Measurements from ENCODE around the gene RAB32. TPM values are rescaled to one million over a fixed set of nuclear protein-coding genes. Genes with fewer than 3 reads are reported as not detected.

Gene RAB32
- total RNA-seq, 1 experiment from 2014 or later, result 26.9 TPM

- TF ChIP-seq, protein P1, sequence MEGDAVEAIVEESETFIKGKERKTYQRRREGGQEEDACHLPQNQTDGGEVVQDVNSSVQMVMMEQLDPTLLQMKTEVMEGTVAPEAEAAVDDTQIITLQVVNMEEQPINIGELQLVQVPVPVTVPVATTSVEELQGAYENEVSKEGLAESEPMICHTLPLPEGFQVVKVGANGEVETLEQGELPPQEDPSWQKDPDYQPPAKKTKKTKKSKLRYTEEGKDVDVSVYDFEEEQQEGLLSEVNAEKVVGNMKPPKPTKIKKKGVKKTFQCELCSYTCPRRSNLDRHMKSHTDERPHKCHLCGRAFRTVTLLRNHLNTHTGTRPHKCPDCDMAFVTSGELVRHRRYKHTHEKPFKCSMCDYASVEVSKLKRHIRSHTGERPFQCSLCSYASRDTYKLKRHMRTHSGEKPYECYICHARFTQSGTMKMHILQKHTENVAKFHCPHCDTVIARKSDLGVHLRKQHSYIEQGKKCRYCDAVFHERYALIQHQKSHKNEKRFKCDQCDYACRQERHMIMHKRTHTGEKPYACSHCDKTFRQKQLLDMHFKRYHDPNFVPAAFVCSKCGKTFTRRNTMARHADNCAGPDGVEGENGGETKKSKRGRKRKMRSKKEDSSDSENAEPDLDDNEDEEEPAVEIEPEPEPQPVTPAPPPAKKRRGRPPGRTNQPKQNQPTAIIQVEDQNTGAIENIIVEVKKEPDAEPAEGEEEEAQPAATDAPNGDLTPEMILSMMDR (IDR thresholded peaks at IDR 0.05; ENCODE audit: unreplicated experiment), result no peak
- H3K27me3 Mint-ChIP-seq (ENCODE audit: unreplicated experiment), result no peaks in the 10 kb centered on the region
- H3K9me3 Mint-ChIP-seq (ENCODE audit: low read depth, unreplicated experiment), result no peaks in the 10 kb centered on the region
- no peaks in the 10 kb centered on the region for H3K36me3 Mint-ChIP-seq (ENCODE audit: insufficient read depth, unreplicated experiment)
- intact Hi-C loops (cut with micrococcal nuclease; ENCODE audit: unreplicated experiment), result no loop called here
- H3K27ac Mint-ChIP-seq (ENCODE audit: unreplicated experiment), result no peak overlapping the region
- no peak for DNase-seq
- H3K4me1 Mint-ChIP-seq (ENCODE audit: low read depth, unreplicated experiment), result no peaks in the 10 kb centered on the region
- CTCF ChIA-PET, result no interaction called here
- no peak overlapping the region for H3K4me3 Mint-ChIP-seq (ENCODE audit: low read depth, unreplicated experiment)
- no TSS peak for BruUV-seq (replicated peaks)
Measured at GRCh38 chr6:146592451-146592850, 48.8 kb downstream of the RAB32 start.

- Mint-ChIP-seq H3K4me3 (ENCODE audit: low read depth, unreplicated experiment) (no peak overlapping the region), H3K4me1 (ENCODE audit: low read depth, unreplicated experiment) (no peaks in the 10 kb centered on the region), H3K27me3 (ENCODE audit: unreplicated experiment) (no peaks in the 10 kb centered on the region), H3K9me3 (ENCODE audit: low read depth, unreplicated experiment) (no peaks in the 10 kb centered on the region), H3K27ac (ENCODE audit: unreplicated experiment) (no peak overlapping the region), H3K36me3 (ENCODE audit: insufficient read depth, unreplicated experiment) (no peaks in the 10 kb centered on the region)
- no peak for DNase-seq
- TF ChIP-seq, protein P1 (IDR thresholded peaks at IDR 0.05; ENCODE audit: unreplicated experiment), result no peak
- no TSS peak for BruUV-seq (replicated peaks)
- CTCF ChIA-PET, result no interaction called here
- intact Hi-C loops (cut with micrococcal nuclease; ENCODE audit: unreplicated experiment), result no loop called here
Measured at GRCh38 chr6:146593986-146594385, 50.4 kb downstream of the RAB32 start.

DNA sequence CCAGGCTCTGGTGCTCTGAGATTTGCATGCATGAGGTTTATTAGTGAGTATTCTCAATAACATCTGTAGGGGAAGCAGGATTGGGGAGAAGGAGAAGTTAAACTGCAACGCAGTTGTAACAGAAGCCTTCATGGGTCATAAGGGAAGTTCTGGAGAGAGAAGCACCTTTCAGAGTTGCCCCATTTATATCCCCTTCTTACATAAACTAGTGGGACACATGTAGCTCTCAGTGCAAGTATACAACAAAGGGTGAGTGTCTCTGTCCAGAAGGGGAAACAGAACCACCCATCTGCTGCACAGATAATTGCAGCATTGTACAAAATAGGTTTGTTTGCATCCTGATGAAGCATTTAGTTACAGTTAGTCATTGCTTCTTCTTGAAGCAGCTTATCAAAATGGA lies 50.9 kb downstream of the RAB32 start:
- no peak overlapping the region for H3K27ac Mint-ChIP-seq (ENCODE audit: unreplicated experiment)
- no TSS peak for BruUV-seq (replicated peaks)
- no peaks in the 10 kb centered on the region for H3K27me3 Mint-ChIP-seq (ENCODE audit: unreplicated experiment)
- H3K4me1 Mint-ChIP-seq (ENCODE audit: low read depth, unreplicated experiment), result no peaks in the 10 kb centered on the region
- intact Hi-C loops (cut with micrococcal nuclease; ENCODE audit: unreplicated experiment), result no loop called here
- TF ChIP-seq, protein P1 (IDR thresholded peaks at IDR 0.05; ENCODE audit: unreplicated experiment), result no peak
- no peaks in the 10 kb centered on the region for H3K9me3 Mint-ChIP-seq (ENCODE audit: low read depth, unreplicated experiment)
- DNase-seq, result no peak
- H3K36me3 Mint-ChIP-seq (ENCODE audit: insufficient read depth, unreplicated experiment), result no peaks in the 10 kb centered on the region
- H3K4me3 Mint-ChIP-seq (ENCODE audit: low read depth, unreplicated experiment), result no peak overlapping the region
- CTCF ChIA-PET, result no interaction called here

GRCh38 chr6:146595972-146596731 lies 52.5 kb downstream of the RAB32 start:
- intact Hi-C loops (cut with micrococcal nuclease; ENCODE audit: unreplicated experiment), result no loop called here
- no TSS peak for BruUV-seq (replicated peaks)
- no peak overlapping the region for H3K4me3 Mint-ChIP-seq (ENCODE audit: low read depth, unreplicated experiment)
- no peaks in the 10 kb centered on the region for H3K9me3 Mint-ChIP-seq (ENCODE audit: low read depth, unreplicated experiment)
- no peaks in the 10 kb centered on the region for H3K36me3 Mint-ChIP-seq (ENCODE audit: insufficient read depth, unreplicated experiment)
- no peaks in the 10 kb centered on the region for H3K27me3 Mint-ChIP-seq (ENCODE audit: unreplicated experiment)
- TF ChIP-seq, protein P1 (IDR thresholded peaks at IDR 0.05; ENCODE audit: unreplicated experiment), result no peak
- CTCF ChIA-PET, result no interaction called here
- no peak overlapping the region for H3K27ac Mint-ChIP-seq (ENCODE audit: unreplicated experiment)
- no peaks in the 10 kb centered on the region for H3K4me1 Mint-ChIP-seq (ENCODE audit: low read depth, unreplicated experiment)
- DNase-seq, result no peak
